ENCODE measurements around the gene CPLANE2.
"Not testable (repeated sequence)": the region's sequence is repeated elsewhere in the genome, so short reads cannot be mapped to it uniquely, and the experiment has no call there.

CPLANE2 gene

DNA sequence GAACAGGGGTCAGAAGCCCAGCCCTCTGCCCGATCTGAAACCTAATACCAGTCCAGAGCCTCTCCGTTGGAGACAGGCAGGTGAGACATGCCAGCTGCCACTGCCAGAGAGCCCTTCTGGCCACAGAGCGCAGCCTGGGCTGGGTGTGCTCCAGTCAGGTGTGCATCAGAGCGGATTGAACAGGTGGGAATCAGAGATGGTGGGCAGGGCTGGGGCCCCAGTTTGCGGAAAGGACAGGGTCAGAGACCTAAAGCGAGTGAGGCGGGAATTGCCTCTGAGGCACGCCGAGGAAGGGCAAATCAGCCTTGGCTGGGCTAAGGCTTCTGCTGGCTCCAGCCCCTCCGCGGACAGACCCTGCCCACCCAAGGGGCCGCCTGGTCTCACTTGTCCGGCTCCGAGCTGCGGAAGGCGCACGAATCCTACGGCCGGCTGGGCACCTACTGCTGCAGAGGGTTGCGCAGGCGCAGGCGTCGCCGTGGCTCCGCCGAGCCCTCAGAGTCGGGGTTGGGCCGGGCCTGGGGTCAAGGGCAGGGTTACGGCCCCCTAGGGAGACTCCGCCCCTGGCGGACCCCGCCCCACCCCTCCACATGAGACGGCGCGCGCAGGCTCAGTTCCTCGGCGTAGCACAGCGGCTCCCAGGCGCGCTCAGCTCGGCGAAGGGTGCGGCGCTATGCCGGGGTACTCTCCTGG lies 10.3 kb downstream of the CPLANE2 start:
- Histone ChIP-seq H2BK15ac (ENCODE audit: low read depth, poor library complexity, severe bottlenecking) (peak overlapping the region; percentile 7), H3K4me2 (ENCODE audit: low read length, poor library complexity, severe bottlenecking) (peak overlapping the region; percentile 82), H4K8ac (ENCODE audit: low read length) (peak overlapping the region; percentile 80), H3K27ac (ENCODE audit: low read length, poor library complexity, severe bottlenecking) (no peak overlapping the region), H3K4me3 (ENCODE audit: insufficient read depth in 1 of 2, low read depth in 1 of 2, low read length in 2 of 2) (peak overlapping the region; percentile 48 to 56), H4K91ac (ENCODE audit: low read length) (peak overlapping the region; percentile 50), H2AK5ac (ENCODE audit: low read length, severe bottlenecking) (no peak overlapping the region), H3K9ac (ENCODE audit: low read length) (no peak overlapping the region), H3K18ac (ENCODE audit: low read depth in 1 of 2, low read length in 2 of 2) (peak overlapping the region in 1 of 2 experiments; percentile 16), H3K23ac (ENCODE audit: low read length in 2 of 2) (peak overlapping the region in 1 of 2 experiments; percentile 84), H2BK5ac (ENCODE audit: low read depth, low read length, poor library complexity, severe bottlenecking) (no peak overlapping the region), H2AFZ (ENCODE audit: low read depth, low read length) (peak overlapping the region; percentile 65), H3K36me3 (ENCODE audit: control insufficient read depth in 1 of 2, insufficient read depth in 2 of 2, low read depth in 1 of 2, low read length in 2 of 2) (no peaks in the 10 kb centered on the region), H3K9me3 (ENCODE audit: control insufficient read depth, low read length) (peaks cover 4% of the 10 kb centered on the region), H3K14ac (ENCODE audit: low read length in 2 of 2) (no peak overlapping the region), H3K4me1 (ENCODE audit: control insufficient read depth, insufficient read depth, low read depth, low read length) (peaks cover 22% of the 10 kb centered on the region), H2BK12ac (ENCODE audit: low read length in 2 of 2) (peak overlapping the region in 1 of 2 experiments; percentile 61), H3K79me1 (replicated peaks; ENCODE audit: low read length, poor library complexity, severe bottlenecking) (no peaks in the 10 kb centered on the region), H2BK120ac (ENCODE audit: low read depth, low read length) (no peak overlapping the region), H3K4ac (ENCODE audit: low read depth in 1 of 2, low read length in 2 of 2) (no peak overlapping the region), H3K27me3 (ENCODE audit: control insufficient read depth in 1 of 2, insufficient read depth in 1 of 2, low read length in 2 of 2) (peaks cover 29 to 42% of the 10 kb centered on the region in 2 experiments)
- 5% methylated on average over 46 of the region's 46 CpGs for WGBS
- peak; percentile 39 for DNase-seq

- Histone ChIP-seq H3K79me1 (replicated peaks; ENCODE audit: low read length, poor library complexity, severe bottlenecking) (no peaks in the 10 kb centered on the region), H3K23ac (ENCODE audit: low read length in 2 of 2) (no peak overlapping the region), H2AFZ (ENCODE audit: low read depth, low read length) (no peak overlapping the region), H2BK5ac (ENCODE audit: low read depth, low read length, poor library complexity, severe bottlenecking) (no peak overlapping the region), H3K4ac (ENCODE audit: low read depth in 1 of 2, low read length in 2 of 2) (no peak overlapping the region), H3K9me3 (ENCODE audit: control insufficient read depth, low read length) (peaks cover 4% of the 10 kb centered on the region), H2AK5ac (ENCODE audit: low read length, severe bottlenecking) (no peak overlapping the region), H2BK15ac (ENCODE audit: low read depth, poor library complexity, severe bottlenecking) (peak overlapping the region; percentile 7), H2BK120ac (ENCODE audit: low read depth, low read length) (no peak overlapping the region), H4K8ac (ENCODE audit: low read length) (no peak overlapping the region), H3K14ac (ENCODE audit: low read length in 2 of 2) (no peak overlapping the region), H2BK12ac (ENCODE audit: low read length in 2 of 2) (no peak overlapping the region), H3K36me3 (ENCODE audit: control insufficient read depth in 1 of 2, insufficient read depth in 2 of 2, low read depth in 1 of 2, low read length in 2 of 2) (no peaks in the 10 kb centered on the region), H3K18ac (ENCODE audit: low read depth in 1 of 2, low read length in 2 of 2) (no peak overlapping the region), H3K27ac (ENCODE audit: low read length, poor library complexity, severe bottlenecking) (no peak overlapping the region), H3K9ac (ENCODE audit: low read length) (no peak overlapping the region), H3K27me3 (ENCODE audit: control insufficient read depth in 1 of 2, insufficient read depth in 1 of 2, low read length in 2 of 2) (peaks cover 29 to 45% of the 10 kb centered on the region in 2 experiments), H3K4me3 (ENCODE audit: insufficient read depth in 1 of 2, low read depth in 1 of 2, low read length in 2 of 2) (no peak overlapping the region), H4K91ac (ENCODE audit: low read length) (no peak overlapping the region), H3K4me1 (ENCODE audit: control insufficient read depth, insufficient read depth, low read depth, low read length) (peaks cover 18% of the 10 kb centered on the region), H3K4me2 (ENCODE audit: low read length, poor library complexity, severe bottlenecking) (no peak overlapping the region)
- no peak for DNase-seq
- 71% methylated on average over 5 of the region's 7 CpGs for WGBS
Measured at GRCh38 chr1:16226129-16226489, 10.9 kb downstream of the CPLANE2 start.

DNA sequence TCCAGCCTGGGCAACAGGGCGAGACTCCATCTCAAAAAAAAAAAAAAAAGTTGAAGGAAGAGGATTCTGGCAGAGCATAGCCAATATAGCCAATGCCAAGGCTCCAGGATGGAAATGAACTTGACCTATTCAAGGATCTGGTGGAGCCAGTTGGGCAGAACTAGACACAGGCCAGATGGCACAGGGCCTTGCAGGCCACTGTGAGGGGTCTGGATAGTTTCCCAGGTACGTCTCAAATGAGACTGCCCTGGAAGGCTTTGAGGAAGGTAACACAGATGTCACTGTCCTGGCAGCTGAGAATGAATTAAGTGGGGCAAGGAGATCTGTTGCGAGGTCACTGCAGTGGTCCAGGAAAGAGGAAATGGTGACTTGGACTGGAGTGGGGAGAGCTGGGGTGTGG lies 12.5 kb downstream of the CPLANE2 start:
- 86% methylated on average over 3 of the region's 3 CpGs for WGBS

DNA sequence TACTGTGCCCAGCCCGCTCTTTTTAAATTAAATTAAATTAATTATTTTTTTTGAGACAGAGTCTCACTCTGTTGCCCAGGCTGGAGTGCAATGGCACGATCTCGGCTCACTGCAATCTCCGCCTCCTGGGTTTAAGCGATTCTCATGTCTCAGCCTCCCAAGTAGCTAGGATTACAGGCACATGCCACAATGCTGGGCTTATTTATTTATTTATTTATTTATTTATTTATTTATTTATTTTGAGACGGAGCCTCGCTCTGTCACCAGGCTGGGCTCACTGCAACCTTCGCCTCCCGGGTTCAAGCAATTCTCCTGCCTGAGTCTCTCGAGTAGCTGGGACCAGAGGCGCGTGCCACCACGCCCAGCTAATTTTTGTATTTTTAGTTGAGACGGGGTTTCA lies 14.3 kb downstream of the CPLANE2 start:
- H3K18ac ChIP-seq (ENCODE audit: low read depth in 1 of 2, low read length in 2 of 2); H3K14ac ChIP-seq (ENCODE audit: low read length in 2 of 2); H2BK120ac ChIP-seq (ENCODE audit: low read depth, low read length); H3K36me3 ChIP-seq (ENCODE audit: control insufficient read depth in 1 of 2, insufficient read depth in 2 of 2, low read depth in 1 of 2, low read length in 2 of 2); H3K4me2 ChIP-seq (ENCODE audit: low read length, poor library complexity, severe bottlenecking); H4K8ac ChIP-seq (ENCODE audit: low read length); H4K91ac ChIP-seq (ENCODE audit: low read length); H2BK15ac ChIP-seq (ENCODE audit: low read depth, poor library complexity, severe bottlenecking); H2BK12ac ChIP-seq (ENCODE audit: low read length in 2 of 2); DNase-seq; H2BK5ac ChIP-seq (ENCODE audit: low read depth, low read length, poor library complexity, severe bottlenecking); H2AK5ac ChIP-seq (ENCODE audit: low read length, severe bottlenecking); H3K79me1 ChIP-seq (replicated peaks; ENCODE audit: low read length, poor library complexity, severe bottlenecking); H3K9me3 ChIP-seq (ENCODE audit: control insufficient read depth, low read length); H3K4me3 ChIP-seq (ENCODE audit: insufficient read depth in 1 of 2, low read depth in 1 of 2, low read length in 2 of 2); H3K9ac ChIP-seq (ENCODE audit: low read length); H3K23ac ChIP-seq (ENCODE audit: low read length in 2 of 2); H2AFZ ChIP-seq (ENCODE audit: low read depth, low read length); H3K4ac ChIP-seq (ENCODE audit: low read depth in 1 of 2, low read length in 2 of 2); H3K27ac ChIP-seq (ENCODE audit: low read length, poor library complexity, severe bottlenecking): not testable (repeated sequence)
- H3K4me1 ChIP-seq (ENCODE audit: control insufficient read depth, insufficient read depth, low read depth, low read length): peaks cover 14% of the 10 kb centered on the region
- 97% methylated on average over 13 of the region's 14 CpGs for WGBS
- peaks cover 18 to 34% of the 10 kb centered on the region in 2 experiments for H3K27me3 ChIP-seq (ENCODE audit: control insufficient read depth in 1 of 2, insufficient read depth in 1 of 2, low read length in 2 of 2)

More for the DNA sequence above, 12.5 kb downstream of the CPLANE2 start:
- Histone ChIP-seq H2AK5ac (ENCODE audit: low read length, severe bottlenecking) (no peak overlapping the region), H2BK15ac (ENCODE audit: low read depth, poor library complexity, severe bottlenecking) (no peak overlapping the region), H2BK12ac (ENCODE audit: low read length in 2 of 2) (no peak overlapping the region), H2BK120ac (ENCODE audit: low read depth, low read length) (peak overlapping the region; percentile 29), H3K9me3 (ENCODE audit: control insufficient read depth, low read length) (peaks cover 4% of the 10 kb centered on the region), H3K18ac (ENCODE audit: low read depth in 1 of 2, low read length in 2 of 2) (no peak overlapping the region), H3K9ac (ENCODE audit: low read length) (no peak overlapping the region), H3K27ac (ENCODE audit: low read length, poor library complexity, severe bottlenecking) (no peak overlapping the region), H3K36me3 (ENCODE audit: control insufficient read depth in 1 of 2, insufficient read depth in 2 of 2, low read depth in 1 of 2, low read length in 2 of 2) (no peaks in the 10 kb centered on the region), H3K4me1 (ENCODE audit: control insufficient read depth, insufficient read depth, low read depth, low read length) (peaks cover 16% of the 10 kb centered on the region), H4K91ac (ENCODE audit: low read length) (no peak overlapping the region), H3K79me1 (replicated peaks; ENCODE audit: low read length, poor library complexity, severe bottlenecking) (no peaks in the 10 kb centered on the region), H3K27me3 (ENCODE audit: control insufficient read depth in 1 of 2, insufficient read depth in 1 of 2, low read length in 2 of 2) (peaks cover 29 to 45% of the 10 kb centered on the region in 2 experiments), H3K4me2 (ENCODE audit: low read length, poor library complexity, severe bottlenecking) (no peak overlapping the region), H2BK5ac (ENCODE audit: low read depth, low read length, poor library complexity, severe bottlenecking) (no peak overlapping the region), H3K14ac (ENCODE audit: low read length in 2 of 2) (no peak overlapping the region), H2AFZ (ENCODE audit: low read depth, low read length) (no peak overlapping the region), H3K4ac (ENCODE audit: low read depth in 1 of 2, low read length in 2 of 2) (no peak overlapping the region), H3K4me3 (ENCODE audit: insufficient read depth in 1 of 2, low read depth in 1 of 2, low read length in 2 of 2) (no peak overlapping the region), H3K23ac (ENCODE audit: low read length in 2 of 2) (no peak overlapping the region), H4K8ac (ENCODE audit: low read length) (no peak overlapping the region)
- no peak for DNase-seq

All from mesenchymal stem cell (in vitro differentiated cells and primary cell).